H54 (cell line): ENCODE measurements around the gene SC5D.

Experiments
- DNase-seq: peaks from one replicate; pipeline ENCODE4 v3.0.0; 2011; ENCODE audit warnings: low spot score, mixed read lengths; ENCODE audit not compliant: insufficient read length
- FAIRE-seq: peaks from 3 replicates; lab custom pipeline; 2011; peaks lifted over from hg19 to GRCh38; lab: Jason Lieb, UNC
- POLR2A ChIP-seq: IDR thresholded peaks from 2 replicates; pipeline ENCODE4 v1.6.1; 2011; ENCODE audit warnings: low read depth, mild to moderate bottlenecking, low read length

The SC5D gene

DNA sequence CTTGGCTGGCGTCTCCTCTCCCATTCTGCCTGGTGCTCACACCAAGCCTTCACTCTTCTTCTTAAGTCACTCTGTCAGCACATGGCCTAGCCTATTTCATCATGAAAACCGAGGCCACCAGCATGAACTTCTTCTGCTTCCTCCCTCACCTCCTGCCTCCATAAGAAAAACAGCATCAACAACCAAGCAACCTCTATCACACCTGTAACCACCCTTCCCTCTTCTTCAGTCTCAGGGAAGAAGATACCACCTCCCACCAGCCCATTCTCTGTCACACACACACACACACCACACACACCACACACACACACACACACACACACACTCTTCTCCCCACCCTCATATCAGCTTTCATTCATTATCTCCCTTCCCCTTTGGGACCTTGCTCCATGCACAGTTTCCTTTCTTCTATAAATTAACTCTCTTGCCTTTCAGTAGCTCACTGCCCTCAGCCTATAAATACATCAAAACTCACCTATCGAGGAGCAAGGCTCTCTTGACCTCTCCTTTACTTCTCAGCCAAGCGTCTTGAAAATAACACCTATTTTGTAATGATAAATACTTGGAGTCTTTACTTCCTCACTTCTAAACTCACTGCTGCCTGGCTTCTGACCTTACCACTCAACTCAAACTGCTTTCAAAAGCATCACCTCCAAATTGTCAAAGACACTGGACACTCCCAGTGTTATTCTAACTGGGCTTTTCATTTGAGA, 36.6 kb downstream of the SC5D start:
- no peak for TF ChIP-seq POLR2A
- DNase-seq (no peak), FAIRE-seq (no peak)

DNA sequence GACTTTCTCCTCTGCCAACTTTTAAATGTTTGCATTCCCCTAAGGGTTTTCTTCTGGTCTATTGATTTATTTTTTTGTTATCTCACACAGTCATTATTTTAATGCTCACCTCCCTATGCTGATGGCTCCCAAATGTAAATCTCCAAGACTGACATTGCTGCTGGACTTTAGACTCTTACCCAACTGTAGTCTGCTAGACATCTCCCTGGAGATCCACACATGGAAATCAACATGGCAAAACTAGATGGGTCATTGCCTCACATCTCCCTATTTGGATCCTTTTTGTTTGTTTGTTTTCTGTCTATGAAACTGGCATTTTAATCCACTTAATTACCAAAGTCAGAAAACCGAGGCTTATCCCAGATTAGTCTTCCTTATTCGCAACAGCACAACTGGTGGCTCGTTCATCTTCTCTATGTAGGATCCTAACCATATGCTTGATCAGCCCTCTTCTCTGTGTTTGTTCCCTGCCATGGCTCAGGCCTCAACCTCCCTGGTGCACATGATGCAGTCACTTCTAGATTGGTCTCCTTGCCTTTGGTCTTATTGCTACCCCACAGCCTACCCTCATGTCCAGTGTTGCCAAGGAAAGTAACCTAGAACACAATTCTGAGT, 37.3 kb downstream of the SC5D start:
- no peak for FAIRE-seq
- DNase-seq: no peak
- TF ChIP-seq POLR2A: no peak

DNA sequence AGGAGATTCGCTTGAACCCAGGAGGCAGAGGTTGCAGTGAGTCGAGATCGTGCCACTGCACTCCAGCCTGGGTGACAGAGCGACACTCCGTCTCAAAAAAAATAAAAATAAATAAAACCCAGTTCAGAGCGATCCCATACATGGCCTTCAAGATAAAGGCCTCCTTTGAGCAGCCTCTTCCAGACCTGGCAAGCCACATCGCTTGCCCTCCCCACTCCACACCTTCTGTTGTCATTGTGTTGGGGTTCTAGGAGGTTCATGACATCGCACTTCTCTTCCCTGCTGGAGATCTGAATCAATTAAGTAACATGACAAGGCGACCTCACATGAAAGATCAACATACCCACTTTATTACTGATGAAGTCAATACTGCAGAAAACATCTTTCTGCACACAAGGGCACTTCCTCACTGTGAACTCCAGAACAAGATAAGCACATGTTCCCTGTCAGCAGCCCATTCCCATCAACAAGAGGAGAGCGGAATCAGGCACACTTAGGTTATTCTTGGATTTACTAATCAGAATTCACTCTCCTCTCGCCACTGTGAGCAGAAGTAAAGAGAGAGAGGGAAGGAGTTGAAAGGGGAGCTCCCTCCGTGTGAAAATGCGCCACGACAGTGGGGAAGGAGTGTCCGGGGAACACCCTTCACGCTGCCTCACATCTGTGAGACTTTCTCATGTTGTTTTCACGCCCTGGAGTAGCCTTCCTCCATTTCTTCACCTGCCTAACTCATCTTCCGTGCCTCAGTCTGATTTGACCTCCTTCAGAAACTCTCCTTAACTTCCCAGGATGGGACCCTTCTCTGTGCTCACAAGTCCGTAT, 38.3 kb downstream of the SC5D start:
- DNase-seq (no peak), FAIRE-seq (no peak)
- TF ChIP-seq POLR2A: no peak

DNA sequence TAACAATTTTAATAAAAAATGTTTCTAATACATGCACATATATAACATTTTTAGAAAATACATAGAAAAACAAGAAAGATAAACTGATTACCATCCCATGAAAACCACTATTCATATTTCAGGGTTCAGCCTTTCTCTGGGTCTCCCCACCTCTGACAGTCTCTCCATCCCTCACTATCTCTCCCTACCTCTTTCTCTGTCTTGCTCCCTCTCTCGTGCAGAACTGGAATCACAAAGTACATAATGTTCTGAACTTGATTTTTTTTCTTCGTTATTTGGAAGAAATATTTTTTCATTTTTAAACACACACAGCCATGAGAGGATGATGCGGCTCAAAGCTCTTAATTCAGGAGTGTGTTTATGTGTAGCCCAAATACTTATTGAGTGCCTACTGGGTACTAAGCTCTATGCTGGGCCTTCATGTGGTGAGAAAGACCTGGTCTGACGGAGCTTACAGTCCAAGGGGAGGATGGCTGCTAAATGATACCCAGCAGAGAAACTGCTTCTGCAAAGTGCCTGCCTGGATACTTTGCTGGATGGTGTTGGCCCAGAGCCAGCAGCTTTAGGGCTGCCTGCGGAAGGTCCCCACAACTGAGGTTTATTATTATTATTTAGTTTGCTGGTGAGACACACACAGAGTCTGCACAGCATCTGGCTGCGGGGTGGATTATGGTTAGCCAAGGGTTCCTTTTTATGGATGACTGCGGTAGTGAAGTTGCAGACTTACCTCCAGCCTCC, 42.6 kb downstream of the SC5D start:
- FAIRE-seq: no peak
- no peak for TF ChIP-seq POLR2A
- DNase-seq: no peak

DNA sequence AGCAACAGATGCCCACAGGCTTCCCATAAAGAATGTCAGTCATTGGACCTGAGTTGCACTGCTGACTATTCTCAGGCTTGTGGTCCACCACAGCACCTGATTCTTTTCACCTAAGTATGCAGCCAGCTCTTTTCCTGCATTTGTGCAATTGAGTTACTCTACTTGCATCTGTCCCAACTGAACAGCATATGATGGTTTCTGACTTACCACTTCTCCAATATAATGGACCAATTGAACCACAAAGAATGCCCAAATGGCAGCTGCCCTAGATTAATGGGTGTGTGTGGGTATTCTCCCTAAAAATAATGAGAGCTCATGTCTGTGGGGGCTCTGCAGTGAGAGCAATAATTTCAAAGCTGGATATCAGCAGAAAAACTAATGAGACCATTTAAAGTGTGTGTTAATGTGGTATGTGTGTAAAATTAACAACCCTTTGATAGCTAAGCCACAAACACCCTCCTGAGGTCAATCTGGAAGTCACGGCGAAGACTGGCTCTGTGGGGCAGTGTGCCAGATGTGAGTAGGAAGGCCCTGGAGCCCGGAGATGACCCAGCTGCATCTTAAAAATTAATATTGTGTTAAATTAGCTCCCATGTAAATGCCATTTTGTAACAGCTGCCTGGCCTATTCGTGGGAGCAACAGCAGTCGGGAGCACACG, 43.8 kb downstream of the SC5D start:
- no peak for TF ChIP-seq POLR2A
- FAIRE-seq (no peak), DNase-seq (no peak)

DNA sequence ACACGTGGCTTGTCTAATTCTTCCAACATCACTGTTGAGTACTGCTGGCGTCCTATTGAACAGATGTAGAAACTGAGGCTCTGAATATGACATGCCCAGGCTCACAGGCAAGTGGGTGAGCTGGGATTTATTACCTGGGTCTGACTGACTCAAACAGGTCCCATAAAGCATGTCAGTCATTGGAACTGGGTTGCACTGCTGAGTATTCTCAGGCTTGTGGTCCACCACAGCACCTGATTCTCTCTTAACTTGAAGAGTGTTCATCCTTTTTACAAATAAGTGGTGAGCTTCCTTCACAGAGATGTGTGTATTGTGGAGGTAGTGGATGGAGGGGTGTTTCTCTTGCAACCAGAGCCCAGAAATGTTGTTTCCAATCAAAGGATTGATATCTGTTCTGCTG, 44.5 kb downstream of the SC5D start:
- FAIRE-seq (no peak), DNase-seq (no peak)
- no peak for TF ChIP-seq POLR2A

DNA sequence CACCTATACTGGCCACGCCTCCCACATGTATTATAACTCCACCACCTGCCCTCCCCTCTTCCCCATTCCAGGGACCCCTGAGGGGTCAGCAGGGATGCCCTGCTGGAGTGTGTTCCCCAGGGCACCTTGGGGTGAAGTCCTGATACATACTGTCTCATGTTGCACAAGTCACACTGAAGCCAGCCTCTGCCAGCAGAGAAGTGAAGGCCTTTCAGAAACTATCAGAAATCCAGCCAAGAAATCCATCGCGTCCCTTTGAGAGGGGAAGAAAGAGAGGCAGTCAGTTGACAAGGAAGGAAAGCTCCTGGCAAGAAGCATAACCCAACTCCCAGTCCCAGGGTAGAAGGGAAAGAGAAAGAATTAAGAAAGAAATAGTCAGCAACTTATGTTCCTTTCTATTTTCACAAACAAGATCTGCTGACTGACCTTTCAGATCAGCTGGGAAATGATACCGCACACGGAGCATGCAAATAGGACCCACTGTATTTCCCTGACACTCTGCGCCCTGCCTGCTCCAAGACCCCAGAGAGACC, 45.2 kb downstream of the SC5D start:
- no peak for TF ChIP-seq POLR2A
- FAIRE-seq: no peak
- no peak for DNase-seq

DNA sequence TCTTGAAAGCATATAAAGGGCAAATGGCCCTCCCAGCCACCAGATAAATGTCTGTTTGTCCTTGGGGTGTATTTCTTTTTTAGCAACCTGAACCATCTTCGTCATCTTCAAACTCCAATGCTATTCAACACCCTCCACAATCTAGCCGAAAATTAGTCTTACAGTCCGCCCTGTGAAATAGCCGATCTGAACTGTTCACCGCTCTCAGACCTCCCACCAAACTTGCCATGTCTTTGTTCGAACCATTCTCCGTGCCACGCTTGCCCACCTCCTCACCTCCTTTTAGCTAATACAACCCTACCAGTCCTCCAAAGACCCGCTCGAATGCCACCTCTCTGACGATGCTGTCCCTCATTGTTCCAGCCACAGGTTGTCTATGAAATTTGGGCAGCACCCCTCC, 46.0 kb downstream of the SC5D start:
- FAIRE-seq (no peak), DNase-seq (no peak)
- no peak for TF ChIP-seq POLR2A

DNA sequence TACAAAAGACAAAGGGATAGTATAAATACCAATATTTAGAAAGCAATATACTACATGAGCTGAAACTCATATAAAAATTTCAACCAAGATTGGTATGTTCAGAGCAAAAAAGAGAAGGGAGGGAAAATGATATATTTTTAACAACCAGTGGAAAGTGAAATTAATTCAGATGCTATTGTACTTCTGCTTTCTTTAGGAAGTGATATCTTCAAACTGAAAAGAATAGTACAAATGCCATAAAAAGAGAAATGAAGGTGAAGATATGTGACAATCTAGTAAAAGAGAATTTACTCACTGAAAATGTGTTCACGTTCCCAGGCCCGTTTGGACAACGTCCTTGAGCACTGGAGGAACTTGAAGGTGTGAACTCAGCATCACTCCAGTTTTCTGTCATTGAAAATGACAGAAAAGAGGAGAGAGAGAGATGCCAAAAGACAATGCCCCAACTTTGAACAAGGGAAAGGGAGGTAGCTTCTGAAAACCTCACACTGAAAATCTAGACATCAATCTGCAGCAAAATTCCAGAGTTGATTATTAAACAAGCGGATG, 47.5 kb downstream of the SC5D start:
- DNase-seq: no peak
- no peak for FAIRE-seq

DNA sequence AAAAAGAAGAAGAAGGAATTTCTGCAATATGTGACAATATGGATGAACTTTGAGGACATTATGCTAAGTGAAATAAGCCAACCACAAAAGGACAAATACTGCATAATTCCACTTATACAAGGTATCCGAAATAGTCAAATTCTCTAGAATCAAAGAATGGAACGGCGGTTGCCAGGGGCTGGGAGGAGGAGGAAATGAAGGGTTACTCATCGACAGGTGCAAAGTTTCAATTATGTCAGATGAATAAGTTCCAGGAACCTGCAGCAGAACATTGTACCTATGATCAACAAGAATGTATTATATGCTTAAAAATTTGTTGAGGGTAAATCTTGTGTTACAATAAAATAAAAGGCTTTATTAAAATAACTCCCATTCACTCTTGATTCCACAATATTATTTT, 49.0 kb downstream of the SC5D start:
- DNase-seq (no peak), FAIRE-seq (no peak)
- no peak for TF ChIP-seq POLR2A

More for the DNA sequence above, 47.5 kb downstream of the SC5D start:
- TF ChIP-seq POLR2A: no peak

DNA sequence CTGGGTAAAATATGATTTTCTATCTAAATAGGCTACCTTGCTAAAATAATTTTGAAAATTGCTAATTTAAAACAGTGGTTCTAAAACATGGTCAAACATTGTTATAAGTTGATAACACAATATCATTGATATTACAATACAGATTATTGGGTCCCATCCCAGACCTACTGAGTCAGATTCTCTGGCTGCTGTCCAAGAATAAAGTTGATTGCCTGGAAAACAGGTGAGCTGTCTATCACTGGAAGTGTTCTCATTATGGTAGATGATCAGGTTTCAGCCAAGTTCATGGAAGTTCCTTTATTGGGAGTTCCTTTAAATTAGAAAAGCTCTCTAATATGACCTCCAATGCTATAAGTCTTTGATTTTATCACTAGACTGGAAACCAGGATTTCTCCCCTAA, 52.3 kb downstream of the SC5D start:
- no peak for TF ChIP-seq POLR2A
- no peak for DNase-seq
- FAIRE-seq: no peak

DNA sequence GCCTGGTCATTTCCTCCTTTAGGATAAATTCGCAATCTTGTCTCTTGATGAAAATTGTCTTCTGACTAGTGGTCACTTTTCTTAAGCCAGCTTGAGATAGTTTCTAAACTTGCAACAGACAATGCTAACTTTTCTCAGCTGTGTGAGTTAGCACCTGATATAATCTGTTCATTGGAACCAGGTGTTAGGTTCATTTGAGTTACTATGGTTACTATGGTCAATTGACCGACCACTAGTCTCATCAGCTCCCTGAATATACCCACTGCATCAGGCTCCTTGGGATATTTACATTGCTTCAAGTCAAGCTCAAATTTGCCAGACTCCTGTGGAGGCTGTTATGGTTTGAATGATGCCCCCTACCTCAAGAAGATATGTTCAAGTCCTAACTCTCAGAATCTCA, 54.5 kb downstream of the SC5D start:
- TF ChIP-seq POLR2A: no peak
- no peak for FAIRE-seq
- no peak for DNase-seq

DNA sequence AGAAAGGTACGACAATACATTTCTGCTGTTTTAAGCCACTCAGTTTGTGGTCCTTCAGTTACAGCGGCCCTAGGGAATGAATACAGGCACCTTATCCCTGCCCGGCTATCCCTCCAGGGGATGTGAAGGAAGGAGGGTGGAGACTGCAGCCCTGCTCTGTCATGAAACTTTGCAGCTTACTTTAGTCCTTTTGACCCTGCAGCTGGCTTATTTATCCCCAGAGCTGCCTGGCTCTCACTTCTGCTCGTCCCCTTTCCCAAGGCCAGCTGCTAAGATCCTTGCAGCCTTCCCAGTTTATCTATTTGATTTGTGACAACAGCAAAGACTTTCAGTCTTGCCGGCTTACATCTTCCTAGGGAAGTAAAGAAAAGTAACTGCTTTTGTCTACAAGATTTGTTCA, 55.2 kb downstream of the SC5D start:
- FAIRE-seq: no peak

More for the DNA sequence above, 55.2 kb downstream of the SC5D start:
- TF ChIP-seq POLR2A: no peak
- no peak for DNase-seq
